ENCODE measurements around the gene SWT1. TPM values are rescaled to one million over a fixed set of nuclear protein-coding genes. Genes with fewer than 3 reads are reported as not detected.
A peak's percentile ranks its signal among the peaks of the same experiment; 100 is the strongest.

The SWT1 gene
- total and polyA plus RNA-seq, 2 of the 13 experiments (the other 11 are each of a cell fraction or from before 2014, with no cell fraction given) = 1.7 to 2.5 TPM

- TF ChIP-seq TBX2 (CRISPR knock-in tag; IDR thresholded peaks at IDR 0.05; ENCODE audit: borderline replicate concordance) (peak; percentile 48; the same call in 1 of the 2 replicates), ATF2 (CRISPR knock-in tag; IDR thresholded peaks at IDR 0.05) (peak; percentile 65; the same call in 1 of the 2 replicates), ZNF276 (CRISPR knock-in tag; IDR thresholded peaks at IDR 0.05; ENCODE audit: low read depth) (no peak), ZNF878 (CRISPR knock-in tag; IDR thresholded peaks at IDR 0.05) (no peak), DRAP1 (CRISPR knock-in tag; IDR thresholded peaks at IDR 0.05) (peak; percentile 72), MIER3 (CRISPR knock-in tag; IDR thresholded peaks at IDR 0.05; ENCODE audit: borderline replicate concordance) (peak; percentile 75; the same call in 1 of the 2 replicates), MTF1 (CRISPR knock-in tag; IDR thresholded peaks at IDR 0.05) (no peak), ZNF670 (CRISPR knock-in tag; IDR thresholded peaks at IDR 0.05; ENCODE audit: borderline replicate concordance) (0 out of 2 replicates have a peak, but pooled peaks have one; percentile 70), MXD4 (CRISPR knock-in tag; IDR thresholded peaks at IDR 0.05) (no peak), ZNF17 (CRISPR knock-in tag; IDR thresholded peaks at IDR 0.05) (no peak), LRRFIP1 (CRISPR knock-in tag; conservative IDR thresholded peaks at IDR 0.05) (no peak), HNRNPLL (IDR thresholded peaks at IDR 0.05; ENCODE audit: low read depth, low read length, poor library complexity, severe bottlenecking) (peak; percentile 97), CREM (IDR thresholded peaks at IDR 0.05) (peak; percentile 97), CREM (CRISPR knock-in tag; IDR thresholded peaks at IDR 0.05) (no peak), ZNF414 (CRISPR knock-in tag; IDR thresholded peaks at IDR 0.05) (no peak), XBP1 (CRISPR knock-in tag; IDR thresholded peaks at IDR 0.05) (no peak), POLR2AphosphoS2 (IDR thresholded peaks at IDR 0.05; ENCODE audit: low read depth, low read length) (peak; percentile 71; the same call in 1 of the 2 replicates), STAG1 (CRISPR knock-in tag; IDR thresholded peaks at IDR 0.05) (no peak), ELF3 (CRISPR knock-in tag; IDR thresholded peaks at IDR 0.05) (peak; percentile 66; the same call in 1 of the 2 replicates)
Measured at GRCh38 chr1:185156854-185157598, at the start of gene SWT1, which contains the start of gene TRMT1L (continued).

Measured in HepG2 (cell line).